SKM-1 treated with dmso at 0.1 percent for 144 hours (cell line): ENCODE data around the gene SPIB.
A peak's percentile ranks its signal among the peaks of the same experiment; 100 is the strongest.
"Not testable (repeated sequence)": the region's sequence is repeated elsewhere in the genome, so short reads cannot be mapped to it uniquely, and the experiment has no call there.

Experiments
- DNase-seq: peaks from one replicate; lab custom pipeline; 2025; ENCODE audit not compliant: unreplicated experiment; lab: John Stamatoyannopoulos, UW

SPIB gene

DNA sequence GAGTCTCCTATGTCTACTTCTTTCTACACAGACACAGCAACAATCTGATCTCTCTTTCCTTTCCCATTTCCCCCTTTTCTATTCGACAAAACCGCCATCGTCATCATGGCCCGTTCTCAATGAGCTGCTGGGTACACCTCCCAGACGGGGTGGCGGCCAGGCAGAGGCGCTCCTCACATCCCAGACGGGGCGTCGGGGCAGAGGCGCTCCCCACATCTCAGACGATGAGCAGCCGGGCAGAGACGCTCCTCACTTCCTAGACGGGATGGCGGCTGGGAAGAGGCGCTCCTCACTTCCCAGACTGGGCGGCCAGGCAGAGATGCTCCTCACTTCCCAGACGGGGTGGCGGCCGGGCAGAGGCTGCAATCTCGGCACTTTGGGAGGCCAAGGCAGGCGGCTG lies 27.8 kb upstream of the SPIB start:
- not testable (repeated sequence) for DNase-seq

DNA sequence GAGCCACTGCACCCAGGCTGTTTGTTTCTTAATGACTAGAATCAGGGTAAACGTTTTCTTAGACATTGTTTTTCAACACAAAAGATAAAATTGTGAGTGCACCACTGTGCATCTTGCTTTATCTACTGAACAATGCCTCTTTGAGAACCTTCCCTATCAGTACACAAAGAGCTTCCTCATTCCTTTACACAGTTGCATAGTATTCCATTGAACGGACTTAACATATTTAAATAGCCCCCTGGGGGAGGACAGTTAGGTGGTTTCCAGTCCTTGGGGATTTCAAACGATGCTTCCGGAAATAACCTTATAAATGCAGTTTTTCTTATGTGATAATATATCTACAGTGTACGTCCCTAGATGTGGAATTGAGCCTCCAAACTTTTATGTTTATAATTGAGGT lies 26.0 kb upstream of the SPIB start:
- no peak for DNase-seq

DNA sequence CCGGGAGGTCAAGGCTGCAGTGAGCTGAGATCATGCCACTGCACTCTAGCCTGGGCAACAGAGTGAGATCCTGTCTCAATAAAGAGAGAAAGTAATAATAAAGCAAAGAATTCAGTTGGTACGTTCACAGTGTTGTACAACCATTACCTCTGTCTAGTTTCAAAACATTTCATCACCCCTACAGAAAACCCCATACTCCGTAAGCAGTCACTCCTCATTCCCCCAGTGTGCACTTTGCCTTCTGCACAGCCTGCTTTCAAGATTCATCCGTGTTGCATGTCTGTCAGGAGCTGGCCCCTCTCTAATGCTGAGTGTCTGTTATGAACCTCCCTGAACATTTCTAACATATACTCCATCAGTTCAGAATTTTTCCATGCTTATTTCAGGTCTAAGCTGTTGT lies 25.1 kb upstream of the SPIB start:
- DNase-seq: no peak

DNA sequence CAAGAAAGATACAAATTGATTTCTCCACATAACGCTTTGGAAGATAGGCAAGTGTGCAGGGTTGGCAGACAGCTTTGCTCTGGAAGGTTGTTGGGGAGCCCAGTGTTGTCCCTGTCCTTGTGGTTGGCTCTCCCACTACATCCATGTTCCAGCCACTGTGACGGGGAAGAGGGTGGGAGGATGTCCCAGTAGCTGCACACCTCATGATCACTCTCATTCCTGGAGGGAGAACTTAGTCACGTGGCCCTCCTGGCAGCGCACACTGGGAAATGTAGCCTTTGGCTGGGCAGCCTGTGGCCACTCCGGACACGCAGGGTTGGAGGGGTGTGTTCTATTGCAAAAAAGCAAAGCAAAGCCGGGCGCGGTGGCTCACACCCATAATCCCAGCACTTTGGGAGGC lies 24.7 kb upstream of the SPIB start:
- DNase-seq: no peak

DNA sequence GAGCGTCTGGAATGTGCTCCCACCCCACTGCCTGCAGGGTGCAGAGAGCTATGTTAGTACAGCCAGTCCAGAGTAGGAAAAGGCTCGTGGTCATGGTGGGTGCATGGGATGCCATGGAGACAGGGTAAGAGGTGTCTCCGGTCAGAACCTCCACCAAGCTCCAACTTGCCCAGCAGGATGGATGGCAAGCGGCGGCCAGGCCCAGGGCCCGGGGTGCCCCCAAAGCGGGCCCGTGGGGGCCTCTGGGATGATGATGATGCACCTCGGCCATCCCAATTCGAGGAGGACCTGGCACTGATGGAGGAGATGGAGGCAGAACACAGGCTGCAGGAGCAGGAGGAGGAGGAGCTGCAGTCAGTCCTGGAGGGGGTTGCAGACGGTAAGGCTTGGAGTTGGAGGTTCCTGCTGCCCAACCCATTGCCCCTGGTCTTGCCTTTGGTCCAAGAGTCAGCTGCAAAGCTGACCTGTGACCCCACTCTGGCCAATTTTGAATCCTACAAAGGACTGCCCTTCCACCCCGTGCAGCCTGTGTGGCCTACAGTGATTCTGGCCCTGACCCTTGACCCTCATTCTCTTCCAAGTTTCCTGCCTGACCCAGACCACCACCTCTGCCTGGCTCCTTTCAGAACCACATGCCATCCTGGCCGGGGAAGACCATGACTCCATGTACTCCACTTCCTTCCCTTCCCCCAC lies 19.9 kb upstream of the SPIB start:
- no peak for DNase-seq

DNA sequence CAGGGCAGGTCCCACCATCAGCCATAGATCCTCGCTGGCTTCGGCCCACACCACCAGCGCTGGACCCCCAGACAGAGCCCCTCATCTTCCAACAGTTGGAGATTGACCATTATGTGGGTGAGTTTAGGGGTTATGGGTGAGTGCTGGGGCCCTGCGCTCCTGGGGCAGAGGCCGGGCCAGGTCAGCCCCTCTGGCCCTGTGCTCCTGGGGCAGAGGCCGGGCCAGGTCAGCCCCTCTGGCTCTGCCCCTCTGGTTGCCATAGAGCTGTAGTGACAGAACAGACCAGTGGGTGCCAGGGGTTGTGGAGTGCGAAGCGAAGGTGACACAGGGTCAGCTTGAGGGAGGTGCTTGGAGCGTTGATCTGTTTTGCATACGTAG lies 19.4 kb upstream of the SPIB start:
- DNase-seq: no peak

DNA sequence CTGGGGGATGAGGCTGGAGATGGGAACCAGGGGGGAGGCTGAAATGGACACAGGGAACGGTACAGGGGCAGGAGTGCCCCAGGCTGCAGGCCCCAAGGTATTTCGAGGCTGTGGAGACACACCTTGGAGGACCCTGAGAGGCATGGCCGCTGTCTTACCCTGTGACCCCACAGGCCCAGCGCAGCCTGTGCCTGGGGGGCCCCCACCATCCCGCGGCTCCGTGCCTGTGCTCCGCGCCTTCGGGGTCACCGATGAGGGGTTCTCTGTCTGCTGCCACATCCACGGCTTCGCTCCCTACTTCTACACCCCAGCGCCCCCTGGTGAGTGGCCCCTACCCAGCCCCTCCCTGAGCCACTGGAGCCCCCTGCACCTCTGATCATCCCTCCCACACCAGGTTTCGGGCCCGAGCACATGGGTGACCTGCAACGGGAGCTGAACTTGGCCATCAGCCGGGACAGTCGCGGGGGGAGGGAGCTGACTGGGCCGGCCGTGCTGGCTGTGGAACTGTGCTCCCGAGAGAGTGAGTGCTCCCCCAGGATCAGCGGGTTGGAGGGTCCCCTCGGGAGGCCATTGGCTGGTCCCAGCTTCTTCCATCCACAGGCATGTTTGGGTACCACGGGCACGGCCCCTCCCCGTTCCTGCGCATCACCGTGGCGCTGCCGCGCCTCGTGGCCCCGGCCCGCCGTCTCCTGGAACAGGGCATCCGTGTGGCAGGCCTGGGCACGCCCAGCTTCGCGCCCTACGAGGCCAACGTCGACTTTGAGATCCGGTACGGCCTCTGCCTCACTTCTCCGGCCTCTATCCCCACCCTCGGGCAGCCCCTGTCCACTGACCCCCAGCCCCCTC lies 16.9 kb upstream of the SPIB start:
- no peak for DNase-seq

DNA sequence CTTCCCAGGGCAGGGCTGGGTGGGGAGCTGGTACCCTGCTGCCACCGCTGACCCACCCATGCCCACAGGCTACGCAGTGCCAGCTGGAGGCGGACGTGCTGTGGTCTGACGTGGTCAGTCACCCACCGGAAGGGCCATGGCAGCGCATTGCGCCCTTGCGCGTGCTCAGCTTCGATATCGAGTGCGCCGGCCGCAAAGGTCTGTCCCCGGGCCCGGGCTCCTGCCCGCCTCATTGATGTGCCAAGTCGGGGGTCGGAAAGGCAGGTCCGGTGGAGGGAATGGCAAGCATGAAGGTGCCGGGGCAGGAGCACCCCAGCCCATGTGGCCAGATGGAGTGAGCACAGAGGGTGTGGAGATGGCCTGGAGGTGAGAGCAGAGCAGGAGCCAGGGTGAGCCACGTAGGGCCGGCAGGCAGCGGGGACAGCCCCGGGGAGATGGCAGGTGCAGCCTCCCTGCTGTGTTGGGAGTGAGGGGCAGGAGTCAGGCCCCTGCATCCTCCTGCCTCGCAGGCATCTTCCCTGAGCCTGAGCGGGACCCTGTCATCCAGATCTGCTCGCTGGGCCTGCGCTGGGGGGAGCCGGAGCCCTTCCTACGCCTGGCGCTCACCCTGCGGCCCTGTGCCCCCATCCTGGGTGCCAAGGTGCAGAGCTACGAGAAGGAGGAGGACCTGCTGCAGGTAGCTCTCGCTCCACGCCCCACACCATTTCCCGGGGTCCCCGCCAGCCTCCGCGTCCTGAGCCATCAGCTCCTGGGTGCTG lies 16.0 kb upstream of the SPIB start:
- no peak for DNase-seq

DNA sequence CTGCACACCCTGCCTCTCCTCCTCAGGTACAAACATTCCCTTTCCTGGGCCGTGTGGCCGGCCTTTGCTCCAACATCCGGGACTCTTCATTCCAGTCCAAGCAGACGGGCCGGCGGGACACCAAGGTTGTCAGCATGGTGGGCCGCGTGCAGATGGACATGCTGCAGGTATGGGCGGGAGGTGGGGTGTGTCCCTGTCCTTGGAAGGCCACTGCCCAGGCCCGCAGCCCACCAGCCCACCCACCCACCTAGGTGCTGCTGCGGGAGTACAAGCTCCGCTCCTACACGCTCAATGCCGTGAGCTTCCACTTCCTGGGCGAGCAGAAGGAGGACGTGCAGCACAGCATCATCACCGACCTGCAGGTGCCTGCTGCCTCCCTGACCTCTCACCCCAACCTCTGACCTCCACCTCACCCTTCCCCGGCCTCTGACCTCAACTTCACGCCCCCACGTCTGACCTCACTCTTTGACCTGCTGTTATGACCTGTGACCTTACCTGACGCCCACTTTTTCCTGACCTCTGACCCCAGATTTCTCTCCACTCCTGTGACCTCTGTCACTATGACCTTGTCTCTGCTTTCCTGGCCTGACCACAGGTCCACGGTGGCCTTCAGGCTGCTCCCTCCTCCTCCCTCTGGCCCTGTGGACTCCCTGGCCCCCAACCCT lies 12.4 kb upstream of the SPIB start:
- no peak for DNase-seq

DNA sequence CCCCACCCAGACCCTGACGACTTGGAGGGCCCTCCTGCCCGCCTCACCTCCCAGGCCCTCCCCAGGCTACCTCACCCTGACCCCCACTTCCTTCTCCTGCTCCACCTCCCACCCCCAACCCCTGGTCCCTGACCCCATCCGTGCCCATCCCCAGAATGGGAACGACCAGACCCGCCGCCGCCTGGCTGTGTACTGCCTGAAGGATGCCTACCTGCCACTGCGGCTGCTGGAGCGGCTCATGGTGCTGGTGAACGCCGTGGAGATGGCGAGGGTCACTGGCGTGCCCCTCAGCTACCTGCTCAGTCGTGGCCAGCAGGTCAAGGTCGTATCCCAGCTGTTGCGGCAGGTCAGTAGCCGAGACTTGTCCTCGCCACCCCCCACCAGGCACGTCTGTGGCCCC lies 11.9 kb upstream of the SPIB start:
- no peak for DNase-seq

DNA sequence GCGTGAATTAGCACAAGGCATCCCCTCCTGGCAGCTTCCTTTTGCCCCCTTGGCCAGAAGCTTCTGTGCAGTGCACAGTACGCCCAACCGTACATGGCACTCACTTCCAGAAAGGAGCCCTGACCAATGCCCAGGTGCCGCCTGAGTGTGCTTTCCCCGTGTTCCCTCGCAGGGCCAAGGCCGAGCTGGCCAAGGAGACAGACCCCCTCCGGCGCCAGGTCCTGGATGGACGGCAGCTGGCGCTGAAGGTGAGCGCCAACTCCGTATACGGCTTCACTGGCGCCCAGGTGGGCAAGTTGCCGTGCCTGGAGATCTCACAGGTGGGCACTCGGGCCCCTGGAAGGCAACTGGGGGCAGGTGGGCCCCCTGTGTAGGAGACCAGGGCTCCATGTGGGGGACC lies 9.4 kb upstream of the SPIB start:
- DNase-seq: no peak

DNA sequence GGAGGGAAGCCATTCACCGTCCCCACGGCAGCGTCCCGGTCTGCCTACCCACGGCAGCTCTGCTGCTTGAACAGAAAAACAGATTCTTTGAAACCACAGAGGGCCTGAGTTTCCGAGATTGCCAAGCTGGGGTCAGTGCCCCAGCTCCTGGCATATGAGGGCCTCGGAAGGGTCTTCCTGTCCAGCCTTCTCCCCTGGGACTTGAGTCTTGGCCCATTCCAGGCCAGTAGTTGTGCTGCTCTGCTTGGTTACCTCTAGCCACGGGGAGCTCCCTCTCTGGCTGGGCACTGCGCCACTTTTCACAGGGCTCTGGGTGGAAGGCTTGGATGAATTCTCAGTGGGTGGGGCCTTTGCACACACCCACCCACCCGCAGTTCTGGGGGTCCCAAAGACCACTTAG lies 8.6 kb upstream of the SPIB start:
- DNase-seq: no peak

DNA sequence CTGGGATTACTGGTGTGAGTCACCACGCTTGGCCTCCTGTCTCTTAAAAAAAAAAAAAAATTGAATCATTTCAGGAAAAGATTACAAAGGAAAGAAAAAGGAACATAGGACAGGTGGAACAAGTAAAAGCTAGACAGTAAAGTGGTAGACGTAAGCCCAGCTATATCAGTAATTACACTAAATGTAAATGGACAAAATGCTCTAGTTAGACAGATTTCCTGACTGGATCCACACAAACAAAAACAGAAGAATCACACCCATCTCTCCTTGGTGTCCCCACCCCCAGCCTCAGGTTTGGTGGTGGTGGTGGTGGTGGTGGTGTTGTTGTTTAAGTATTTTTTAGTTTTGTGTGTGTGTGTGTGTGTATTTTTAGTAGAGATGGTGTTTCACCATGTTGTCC lies 6.3 kb upstream of the SPIB start:
- no peak for DNase-seq

DNA sequence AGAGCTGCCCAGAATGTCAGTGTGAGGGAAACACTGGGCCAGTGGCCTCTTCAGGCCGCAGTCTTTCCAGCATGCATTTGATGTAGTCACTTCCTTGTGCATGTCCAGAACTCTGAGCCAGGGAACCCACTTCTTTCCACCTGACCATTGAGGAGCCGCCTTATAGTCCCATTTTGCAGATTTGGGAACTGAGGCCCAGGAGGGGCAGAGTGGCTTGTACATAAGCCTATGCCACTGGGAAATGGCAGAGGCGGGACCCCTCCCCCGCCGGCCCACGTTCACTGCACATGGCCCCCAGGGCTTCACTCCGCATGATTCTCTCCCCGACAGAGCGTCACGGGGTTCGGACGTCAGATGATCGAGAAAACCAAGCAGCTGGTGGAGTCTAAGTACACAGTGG lies 5.6 kb upstream of the SPIB start:
- DNase-seq: no peak

DNA sequence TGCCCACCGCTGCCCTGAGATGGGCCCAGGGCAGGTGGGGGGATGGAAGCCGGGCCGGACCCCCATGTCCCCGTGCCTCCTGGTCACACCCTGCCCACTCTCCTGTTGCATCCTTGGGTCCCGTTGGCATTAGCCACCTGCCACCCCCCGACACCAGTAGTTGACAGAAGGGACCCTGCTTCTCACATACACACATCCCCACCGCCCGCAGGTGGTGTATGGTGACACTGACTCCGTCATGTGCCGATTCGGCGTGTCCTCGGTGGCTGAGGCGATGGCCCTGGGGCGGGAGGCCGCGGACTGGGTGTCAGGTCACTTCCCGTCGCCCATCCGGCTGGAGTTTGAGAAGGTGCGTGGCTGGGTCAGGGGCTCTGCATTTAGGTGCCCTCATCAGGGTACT lies 5.2 kb upstream of the SPIB start:
- DNase-seq: no peak

DNA sequence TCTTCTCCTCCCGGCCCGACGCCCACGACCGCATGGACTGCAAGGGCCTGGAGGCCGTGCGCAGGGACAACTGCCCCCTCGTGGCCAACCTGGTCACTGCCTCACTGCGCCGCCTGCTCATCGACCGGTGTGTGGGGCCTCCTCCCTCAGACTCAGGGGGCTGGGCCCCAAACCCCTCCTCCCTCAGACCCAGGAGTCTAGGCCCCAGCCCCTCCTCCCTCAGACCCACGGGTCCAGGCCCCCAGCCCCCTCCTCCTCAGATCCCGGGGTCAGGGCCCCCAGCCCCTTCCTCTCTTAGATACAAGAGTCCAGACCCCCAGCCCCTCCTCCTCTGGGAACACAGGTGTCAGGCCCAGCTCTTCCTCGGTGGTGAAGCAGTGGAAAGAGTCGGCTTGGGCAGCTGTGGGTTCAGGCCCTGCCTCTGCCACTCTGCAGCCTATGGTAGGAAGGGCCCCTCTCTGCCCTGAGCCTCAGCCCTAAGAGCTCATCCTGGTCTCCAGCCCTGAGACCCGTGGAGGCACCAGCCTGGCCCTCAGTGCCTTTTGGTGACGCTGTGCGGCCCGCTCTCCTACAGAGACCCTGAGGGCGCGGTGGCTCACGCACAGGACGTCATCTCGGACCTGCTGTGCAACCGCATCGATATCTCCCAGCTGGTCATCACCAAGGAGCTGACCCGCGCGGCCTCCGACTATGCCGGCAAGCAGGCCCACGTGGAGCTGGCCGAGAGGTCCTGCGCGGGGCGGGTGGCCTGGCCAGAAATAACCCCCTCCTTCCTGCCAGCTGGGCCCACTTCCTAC lies 3.7 kb upstream of the SPIB start:
- peak; percentile 19 for DNase-seq

DNA sequence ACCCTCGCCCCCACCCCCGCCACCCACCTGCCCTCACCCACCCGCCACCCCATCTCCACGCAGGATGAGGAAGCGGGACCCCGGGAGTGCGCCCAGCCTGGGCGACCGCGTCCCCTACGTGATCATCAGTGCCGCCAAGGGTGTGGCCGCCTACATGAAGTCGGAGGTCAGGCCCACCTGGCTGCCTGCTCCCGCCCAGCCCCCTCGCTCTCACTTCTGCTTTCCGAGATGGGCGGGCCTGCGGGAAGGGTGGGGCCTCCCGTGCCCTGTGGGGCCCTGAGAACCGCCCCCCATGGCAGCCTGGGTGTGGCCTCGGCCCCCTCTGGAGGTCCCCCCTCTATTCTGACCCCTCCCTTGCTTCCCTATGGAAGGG lies 3.1 kb upstream of the SPIB start:
- peak; percentile 17 for DNase-seq

DNA sequence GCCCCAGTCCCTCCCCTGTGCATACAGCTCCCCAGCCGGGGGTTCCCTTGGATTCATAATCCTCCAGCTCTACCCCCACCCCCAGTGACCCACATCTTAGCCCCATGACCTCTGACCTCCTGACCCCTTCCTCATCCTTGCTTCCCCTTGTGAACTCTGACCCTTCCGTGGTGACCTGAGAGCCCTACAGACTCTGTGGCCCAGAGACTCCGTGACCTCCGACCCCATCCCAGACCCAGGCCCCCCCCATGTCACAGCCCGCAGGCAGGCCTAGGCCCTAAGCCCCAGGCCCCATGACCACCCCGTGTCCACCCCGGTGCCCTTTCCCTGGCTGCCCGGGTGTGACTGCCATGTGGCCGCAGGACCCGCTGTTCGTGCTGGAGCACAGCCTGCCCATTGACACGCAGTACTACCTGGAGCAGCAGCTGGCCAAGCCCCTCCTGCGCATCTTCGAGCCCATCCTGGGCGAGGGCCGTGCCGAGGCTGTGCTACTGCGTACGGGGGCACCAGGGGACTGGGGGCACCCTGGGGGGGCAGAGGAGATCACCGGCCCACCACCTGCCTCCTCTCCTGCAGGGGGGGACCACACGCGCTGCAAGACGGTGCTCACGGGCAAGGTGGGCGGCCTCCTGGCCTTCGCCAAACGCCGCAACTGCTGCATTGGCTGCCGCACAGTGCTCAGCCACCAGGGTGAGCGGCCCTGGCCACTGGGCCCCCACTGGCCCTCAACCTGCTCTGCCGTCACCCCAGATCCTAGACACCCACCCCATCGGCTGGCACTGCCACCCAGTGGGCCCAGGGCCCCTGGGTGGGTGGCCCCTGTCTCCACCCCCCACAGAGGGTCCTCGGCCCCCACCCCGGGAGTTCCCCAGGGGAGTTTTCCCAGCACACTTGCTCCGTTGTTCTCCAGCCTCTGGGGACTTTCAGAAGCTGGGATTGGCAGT lies 2.4 kb upstream of the SPIB start:
- DNase-seq: no peak
